DMS53 treated with DMSO at 0.1 percent for 48 hours (cell line): ENCODE results near the gene DIP2C.

Source experiments
- DNase-seq: peaks from one replicate; lab custom pipeline; 2025; ENCODE audit not compliant: unreplicated experiment; lab: John Stamatoyannopoulos, UW

Gene DIP2C

DNA sequence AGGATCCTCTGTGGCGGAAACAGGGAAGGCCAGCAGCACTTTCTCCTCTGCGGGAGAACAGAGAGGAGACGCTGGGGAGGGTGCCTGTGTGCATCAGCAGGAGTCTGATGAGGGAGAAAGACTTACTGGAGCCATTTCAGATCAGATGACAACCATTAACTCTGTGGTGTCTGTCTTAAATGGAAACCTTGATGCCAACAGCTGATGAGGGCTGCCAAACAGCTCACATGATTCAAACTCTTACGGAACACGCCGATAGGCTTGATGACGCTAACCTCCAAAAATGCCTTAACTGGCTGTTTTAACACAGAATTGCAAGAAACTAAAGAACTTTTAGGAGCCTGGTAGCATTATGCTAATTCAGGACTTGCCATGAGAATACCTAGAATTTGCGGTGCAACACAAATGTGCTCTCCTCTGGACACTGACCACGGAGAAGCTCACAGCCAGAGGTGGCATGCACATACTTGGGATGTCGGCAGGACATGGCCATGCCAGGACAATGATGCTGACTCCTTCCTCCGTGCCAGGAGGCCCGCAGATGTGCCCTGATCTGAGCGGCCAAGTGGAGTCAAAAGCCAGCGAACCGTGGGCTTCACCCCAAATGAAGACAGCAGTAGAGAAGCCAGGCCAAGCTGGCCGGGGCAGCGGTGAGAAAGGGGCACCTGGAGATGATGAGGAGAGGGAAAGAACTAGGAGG lies 399.3 kb downstream of the DIP2C start:
- no peak for DNase-seq

DNA sequence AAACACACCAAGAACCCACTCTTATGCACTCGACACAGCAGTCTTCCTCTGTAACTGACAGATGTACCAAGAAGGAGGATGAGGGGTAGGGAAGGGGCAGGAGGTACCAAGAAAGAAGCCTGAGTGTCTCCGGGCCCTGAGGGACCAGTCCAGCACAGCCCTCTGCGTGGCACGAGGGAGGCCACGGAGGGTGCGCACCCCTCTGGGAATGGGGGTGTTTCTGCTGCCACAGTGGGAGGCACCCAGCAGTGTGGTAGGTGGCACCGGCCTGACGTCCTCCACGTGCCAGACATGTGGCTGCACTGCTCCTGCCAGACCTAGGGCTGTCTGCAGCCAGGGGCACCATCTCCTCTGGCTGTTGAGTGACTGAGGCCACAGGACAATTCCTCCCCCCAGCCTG lies 399.9 kb downstream of the DIP2C start:
- no peak for DNase-seq

DNA sequence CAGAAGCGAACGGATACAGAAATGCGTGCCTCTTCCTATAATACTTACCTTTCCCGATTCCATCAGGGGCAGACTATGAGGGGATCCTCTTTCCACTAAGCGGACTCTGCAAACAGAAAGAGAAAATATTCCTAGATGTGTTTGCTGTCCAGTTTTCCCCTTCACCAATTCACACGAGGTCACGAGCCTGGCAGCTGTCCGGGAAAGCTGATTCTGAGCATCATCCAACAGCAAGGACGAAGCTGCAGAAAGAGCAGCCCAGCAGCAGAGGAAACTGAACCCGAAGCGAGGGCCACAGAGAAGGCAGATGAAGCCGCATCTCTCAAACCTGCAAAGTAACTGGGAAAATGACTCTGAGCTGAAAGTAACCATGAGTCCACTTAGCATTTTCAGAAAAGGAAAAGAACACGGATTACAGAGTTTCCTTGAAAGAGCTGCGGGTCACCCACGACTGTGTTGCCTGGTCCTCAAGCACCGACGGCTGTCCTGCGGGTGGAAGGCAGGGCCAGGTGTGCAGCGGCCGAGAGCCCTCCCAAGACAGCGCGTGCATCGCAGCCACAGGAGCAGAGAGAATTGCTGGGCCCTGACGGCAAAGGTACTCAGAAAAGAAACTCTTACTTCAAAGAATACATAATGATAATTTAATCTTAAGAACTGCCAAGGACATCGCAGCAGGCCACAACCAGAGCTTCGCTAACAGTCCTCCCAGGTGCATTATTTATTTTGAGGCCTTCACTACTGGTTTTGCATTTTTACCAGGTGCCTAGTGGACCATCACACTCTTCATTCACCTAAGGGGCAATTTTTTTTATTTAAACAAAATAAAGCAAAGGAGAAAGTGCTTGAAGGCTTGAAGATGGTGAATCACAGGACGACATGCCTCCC lies 400.9 kb downstream of the DIP2C start:
- no peak for DNase-seq

DNA sequence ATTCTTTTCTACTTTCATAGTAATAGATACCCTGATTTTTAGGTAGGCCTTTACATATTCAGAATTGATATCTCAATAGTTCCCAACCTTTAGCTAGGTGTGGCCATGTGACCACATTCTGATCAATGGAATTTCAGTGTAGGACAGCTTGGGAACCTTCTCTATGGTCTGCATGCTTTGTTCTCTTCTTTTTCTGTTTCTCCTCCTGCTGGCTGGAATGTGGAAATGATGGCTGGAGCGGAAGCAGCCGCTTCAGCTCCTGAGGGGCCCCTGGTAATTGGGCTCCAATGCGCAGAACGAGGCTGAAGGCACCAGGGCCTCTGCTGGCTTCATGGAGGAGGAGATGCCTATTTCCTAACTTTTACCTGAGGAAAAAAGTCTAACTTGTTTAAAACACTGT lies 401.7 kb downstream of the DIP2C start:
- DNase-seq: no peak

DNA sequence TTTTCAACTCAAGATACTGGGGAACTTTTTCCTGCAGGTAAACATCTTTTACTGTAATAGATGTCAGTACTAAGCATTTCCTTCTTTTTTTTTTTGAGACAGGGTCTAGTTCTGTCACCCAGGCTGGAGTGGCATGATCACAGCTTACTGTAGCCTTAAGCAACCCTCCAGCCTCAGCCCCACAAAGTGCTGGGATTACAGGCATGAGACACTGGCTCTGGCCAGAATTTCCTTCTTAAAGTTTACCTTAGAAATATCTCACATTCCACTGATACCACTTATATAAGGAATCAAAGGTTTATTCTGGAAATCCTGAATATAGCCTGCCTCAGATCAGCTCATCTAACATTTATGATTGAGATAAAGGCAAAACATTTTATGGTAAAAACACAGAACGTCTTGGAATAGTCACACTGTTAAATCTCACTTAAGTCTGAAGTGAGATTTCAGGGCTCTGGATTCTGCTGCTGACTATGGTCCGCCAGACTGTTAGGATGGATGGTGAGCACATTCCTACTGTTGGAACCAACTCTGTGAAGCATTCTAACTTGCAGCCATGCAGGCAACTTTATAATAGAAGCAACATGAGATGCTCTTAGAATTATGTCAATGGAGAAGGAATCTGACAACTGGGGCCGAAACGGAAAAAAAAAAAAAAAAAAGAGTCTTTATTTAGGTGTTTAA lies 402.3 kb downstream of the DIP2C start:
- DNase-seq: no peak

DNA sequence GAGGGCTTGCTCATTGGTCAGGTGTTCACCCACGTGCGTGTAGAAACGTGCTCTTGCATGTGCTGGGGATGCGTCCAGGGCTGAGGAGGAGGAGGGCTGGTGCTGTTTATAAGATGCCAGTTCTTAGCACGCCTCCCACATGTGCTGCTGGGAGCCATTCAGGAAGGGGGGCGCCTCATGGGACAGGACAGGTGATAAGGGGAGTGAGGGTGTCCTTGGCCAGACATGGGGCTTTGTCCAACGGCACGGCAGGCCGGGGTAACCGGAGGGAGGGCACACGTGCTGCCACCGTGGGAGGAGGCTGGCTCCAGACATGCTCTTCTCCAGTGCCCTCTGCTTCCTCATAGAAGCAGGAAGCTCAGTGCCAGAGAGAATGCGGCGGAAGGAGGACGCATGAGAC lies 404.3 kb downstream of the DIP2C start:
- no peak for DNase-seq

DNA sequence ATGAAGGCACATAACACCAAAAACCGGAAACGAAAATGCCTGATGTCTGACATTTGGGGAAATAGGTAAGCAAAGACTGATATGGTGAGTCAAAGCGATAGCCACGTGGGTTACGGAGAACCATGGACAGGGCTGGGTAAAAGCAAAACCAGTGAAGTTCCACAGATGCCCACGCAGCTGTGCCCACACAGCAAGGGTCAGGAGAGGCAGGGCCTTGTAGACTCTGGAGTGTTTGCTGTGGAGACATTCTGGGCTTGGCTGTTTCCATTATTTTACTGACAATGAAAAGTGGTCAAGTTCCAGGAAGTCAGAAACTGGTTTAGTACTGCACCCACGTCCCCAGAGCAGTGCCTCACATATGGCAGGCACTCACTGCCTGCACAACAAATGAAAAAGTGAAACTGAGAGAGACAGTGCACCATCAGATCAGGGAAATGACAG lies 405.5 kb downstream of the DIP2C start:
- no peak for DNase-seq

DNA sequence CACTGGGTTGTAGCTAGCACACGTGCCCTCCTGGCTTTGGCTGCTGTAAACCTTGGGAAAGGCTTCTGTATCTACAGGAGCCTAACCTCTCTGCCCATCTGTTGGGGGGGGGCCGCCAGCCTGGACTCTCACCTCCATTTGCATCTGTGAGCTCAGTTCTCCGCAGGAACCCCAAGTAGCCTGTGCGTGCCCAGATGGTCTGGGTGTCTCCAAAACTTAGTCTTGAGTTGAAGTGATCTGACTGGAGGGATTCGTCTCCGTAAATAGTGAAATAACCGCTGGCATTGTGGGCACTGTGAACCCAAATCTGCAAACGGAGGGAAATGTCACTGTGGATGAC lies 406.4 kb downstream of the DIP2C start:
- no peak for DNase-seq

DNA sequence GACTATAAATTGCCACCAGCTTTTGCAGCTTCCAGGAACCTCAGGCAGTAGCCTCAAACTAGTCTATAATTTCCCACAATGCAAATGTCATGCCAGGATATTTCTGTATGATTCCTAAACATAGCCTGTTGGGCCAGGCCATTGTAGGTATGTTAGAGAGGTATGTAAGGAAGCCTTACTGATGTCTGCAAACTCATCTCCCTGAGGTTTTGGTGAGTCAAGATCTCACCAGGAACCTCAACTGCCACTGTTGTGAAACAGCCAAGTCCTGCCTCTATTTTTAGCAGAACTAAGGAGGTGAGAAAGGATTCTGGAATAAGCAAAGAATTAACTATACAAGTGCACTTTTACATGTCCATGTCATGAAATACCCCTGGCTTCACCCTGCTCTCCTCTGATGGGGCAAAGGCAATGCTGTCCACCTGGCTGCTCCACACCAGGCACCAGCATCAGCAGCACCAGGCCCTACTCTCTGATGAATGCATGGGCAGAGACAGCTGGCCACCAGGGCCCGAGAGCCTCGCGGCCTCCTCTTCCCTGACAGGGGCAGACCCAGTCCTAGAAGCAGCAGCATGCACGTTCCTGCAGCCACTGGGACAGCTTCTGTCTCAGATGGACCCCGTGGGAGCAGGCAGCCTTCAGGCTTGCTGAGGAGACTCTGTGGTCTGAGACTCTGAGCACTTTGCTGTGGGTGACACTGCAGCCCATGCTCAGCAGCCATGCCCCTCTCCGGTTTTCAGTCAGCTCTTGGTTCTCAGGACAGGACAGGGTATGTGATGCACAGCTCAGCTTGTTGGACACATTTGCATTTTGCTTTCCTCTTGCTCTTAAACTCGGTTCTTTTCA lies 407.0 kb downstream of the DIP2C start:
- DNase-seq: no peak

DNA sequence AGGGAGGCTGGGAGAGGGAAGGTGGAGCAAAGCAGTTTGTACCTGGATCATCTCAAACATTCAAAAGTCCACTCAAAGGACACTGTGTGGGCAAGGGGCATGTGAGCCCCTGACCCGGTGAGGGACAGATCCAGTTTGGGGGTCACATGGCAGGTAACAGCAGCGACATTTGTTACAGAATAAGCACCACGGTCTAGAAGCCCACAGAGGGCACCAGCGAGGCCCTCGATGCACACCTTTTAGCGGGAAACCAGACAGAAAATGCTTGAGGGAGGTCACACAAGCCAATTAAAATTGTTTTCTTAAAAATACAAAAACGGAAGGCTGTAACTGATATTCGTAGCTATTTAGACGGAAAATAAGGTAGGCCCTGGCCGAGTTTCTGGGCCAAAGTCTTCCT lies 409.8 kb downstream of the DIP2C start:
- DNase-seq: no peak

DNA sequence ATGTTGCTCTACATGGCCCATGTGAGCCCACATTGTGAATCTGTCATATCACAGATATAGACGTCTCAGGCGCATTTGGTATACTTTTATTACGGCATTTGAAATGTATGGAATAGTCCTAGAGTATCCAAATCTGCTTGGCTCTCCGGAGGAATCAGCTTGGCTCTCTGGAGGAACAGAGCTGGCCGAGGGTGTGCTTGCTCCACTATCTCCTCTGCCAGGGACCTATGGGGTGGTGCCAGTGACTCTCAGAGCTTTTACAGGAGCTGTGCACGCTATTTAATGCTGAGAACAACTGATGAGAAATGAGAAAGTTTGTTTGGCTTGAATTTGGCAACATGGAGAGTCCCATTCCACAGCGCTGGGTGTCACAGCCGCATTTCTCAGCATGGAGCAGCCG lies 410.2 kb downstream of the DIP2C start:
- DNase-seq: no peak

DNA sequence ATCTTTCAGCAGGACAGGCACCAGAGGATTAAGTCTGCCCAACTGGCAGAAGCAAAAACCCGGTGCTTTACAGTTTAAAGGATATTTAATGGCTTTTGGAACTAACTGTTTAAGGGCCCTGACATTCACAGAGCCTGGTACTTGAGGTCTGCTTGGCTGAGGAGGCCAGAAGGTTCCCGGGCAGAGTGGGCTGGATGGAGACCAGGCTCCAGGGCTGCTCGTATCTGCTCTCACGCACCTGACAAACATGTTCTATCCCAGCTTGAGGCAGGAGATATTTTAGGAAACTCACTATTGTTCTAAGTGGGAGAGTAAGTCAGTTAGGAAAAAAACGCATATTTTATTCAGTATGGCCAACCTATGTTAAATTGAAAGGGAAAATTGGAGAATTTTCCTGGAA lies 410.8 kb downstream of the DIP2C start:
- DNase-seq: no peak

DNA sequence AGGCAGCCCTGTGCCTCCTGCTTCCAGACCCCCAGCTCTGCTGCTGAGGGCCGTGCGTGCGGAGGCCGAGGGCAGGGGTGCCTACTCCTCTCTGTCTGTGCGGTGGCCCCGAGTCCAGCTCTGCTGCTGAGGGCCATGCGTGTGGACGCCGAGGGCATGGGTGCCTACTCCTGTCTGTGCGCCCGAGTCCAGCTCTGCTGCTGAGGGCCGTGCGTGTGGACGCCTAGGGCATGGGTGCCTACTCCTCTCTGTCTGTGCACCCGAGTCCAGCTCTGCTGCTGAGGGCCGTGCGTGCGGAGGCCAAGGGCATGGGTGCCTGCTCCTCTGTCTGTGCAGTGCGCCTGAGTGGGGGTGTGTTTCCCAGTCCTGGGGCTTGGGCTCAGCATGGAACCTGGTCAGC lies 411.5 kb downstream of the DIP2C start:
- DNase-seq: no peak

DNA sequence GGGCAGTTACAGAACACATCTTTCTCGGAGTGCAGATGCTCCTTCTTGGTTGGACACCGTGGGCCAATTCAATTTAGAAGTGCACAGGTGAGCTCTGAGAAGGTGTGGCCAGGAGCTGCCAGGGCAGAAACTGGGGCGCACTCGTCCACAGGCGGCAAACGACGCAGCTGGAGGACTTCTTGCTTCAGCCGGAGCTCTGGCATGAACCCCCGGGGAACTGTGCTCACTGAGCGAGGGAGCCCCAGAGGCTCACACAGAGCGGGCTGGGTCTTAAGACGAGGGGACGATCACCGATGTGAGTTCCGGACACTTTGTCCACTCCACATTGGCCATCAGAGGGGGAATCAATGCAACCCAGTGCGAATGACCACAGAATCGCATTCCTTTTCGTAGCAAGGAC lies 413.8 kb downstream of the DIP2C start:
- DNase-seq: no peak

DNA sequence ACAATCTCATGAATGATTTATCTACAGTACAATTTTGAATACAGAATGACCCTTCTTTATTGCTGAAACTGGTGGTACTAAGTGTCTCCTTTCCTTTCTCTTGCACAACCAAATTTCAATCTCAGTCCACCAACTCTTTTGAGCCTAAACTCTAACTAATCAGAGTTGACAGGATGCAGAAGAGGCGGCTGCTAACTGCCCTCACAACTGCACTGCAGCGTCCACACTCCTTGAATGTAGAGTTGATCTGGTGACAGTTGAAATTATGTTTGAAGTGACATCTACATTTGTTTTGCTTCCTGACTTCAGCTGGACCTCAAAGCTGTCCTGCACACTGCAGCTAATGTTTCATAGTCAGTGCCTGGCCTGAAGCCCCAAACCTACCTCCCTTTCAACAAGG lies 414.6 kb downstream of the DIP2C start:
- no peak for DNase-seq

DNA sequence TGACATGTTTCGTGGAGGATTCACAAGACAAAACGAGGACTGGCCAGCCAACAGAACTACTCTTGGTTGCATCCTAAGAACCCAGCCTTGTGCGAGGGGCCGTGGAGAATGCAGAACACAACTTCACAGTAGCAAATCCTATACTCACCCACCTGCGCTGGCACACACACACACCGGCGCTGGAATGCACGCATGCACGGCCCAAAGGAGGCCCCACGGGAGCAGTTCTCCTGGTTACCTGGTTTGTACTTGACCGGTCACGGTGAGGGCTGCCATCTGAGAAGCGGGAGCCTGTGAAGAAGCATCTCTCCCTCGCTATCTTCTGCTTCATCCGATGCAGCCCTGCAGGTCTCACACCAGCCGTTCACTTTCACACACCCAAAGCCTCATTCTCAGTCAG lies 416.4 kb downstream of the DIP2C start:
- no peak for DNase-seq

DNA sequence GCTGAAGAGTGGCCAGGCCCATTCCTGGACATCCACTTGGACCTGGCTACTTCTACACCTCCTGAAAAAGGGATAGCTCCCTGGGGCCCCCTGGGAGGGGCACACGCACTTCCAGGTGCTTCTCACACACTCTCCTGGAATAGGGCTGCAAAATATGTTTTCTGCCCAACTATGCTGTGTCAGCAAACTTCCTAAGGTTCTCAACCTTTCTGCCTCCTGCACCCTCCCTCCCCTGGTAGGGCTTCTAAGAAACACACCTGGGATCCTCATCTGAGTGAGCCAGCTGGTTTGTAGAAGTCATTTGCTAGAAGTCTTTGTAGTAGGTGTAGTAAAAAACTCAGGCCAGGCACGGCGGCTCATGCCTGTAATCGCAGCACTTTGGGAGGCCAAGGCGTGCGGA lies 417.7 kb downstream of the DIP2C start:
- DNase-seq: no peak

DNA sequence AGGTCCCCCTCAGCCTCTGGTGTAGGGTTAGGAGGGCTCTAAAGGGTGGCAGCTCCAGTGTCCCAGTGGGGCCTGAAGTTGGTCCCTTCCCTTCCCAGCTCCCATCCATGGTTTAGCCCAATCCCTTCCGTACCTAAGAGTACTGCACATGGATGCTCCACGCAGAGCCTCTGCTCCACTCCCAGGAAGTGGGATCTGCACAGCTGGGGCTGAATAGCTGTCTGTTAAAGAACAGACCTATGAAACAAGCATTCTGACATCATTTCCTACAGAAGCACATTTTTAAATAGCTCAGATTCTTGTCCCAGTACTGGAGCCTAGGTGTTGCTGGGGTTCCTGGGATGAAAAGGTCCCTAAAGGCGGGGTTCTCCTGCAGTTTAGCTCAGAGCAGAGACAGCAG lies 418.3 kb downstream of the DIP2C start:
- no peak for DNase-seq

DNA sequence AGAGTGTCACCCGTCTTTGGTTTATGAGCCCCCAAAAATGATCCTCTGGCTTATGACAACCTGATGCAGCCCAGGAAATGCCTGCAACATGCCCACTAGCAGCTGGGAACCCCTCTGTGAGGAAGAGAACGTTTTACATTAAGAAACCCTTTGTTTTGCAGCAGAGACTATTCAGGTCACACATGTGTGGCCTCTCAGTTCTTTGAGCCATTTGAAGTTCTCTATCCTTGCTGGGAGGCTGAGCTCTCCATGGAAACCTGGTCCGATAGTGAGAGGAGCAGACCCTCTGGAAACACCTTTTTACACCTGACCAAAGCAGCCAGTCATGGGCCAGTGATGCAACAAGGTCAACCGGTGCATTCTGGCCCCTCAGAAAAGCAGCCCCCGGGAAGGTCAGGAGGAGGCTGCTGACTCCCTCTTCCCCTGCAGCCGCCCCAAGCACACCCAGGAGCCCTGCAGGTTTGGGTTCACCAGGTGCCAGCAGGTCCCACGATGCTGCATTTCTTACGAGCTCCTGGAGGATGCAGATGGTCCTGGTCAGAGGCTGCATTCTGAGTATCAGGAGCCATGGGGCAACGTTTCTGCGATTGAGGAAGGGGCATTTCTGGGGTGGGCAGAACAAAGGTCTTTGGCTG lies 419.9 kb downstream of the DIP2C start:
- DNase-seq: no peak

DNA sequence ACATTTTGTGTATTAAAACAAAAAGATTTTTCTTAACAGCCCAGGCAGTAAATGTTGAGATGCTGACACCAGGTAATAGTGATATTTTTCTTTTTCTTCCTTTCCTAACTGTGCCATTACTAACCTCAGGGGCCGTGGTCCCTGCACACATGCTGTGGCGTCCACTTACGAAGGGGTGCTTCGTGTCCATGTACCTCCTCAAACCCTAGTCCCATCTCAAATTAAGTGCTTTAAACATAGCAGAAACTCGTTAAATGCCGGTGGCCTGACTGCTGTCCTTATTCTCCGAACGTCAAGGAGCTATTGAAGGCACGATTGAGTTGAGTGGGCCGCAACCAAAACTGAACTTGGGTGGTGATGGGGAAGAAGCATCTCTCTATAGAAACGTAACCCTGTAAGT lies 421.8 kb downstream of the DIP2C start:
- DNase-seq: no peak

DNA sequence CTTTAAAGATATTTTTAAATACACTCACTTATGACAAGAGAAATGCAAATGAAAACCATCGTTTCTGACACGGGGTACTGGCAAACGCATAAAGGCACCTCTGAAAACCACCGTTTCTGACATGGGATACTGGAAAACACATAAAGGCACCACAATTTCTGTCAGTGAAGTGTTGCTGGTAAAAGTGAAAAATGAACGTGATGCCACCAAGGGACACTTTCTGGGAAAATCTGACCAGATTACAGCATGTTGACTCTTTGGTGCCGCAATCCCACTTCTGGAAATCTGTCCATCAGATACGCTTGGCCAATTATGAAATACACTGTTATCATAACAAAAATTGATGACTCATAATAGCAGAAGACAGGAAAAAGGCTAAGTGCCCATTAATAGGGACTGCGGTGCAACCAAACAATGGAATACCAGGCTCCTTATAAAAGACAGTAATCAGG lies 422.5 kb downstream of the DIP2C start:
- DNase-seq: peak; percentile 77
